Measurements from ENCODE around the gene HS2ST1. TPM values are rescaled to one million over a fixed set of nuclear protein-coding genes. Genes with fewer than 3 reads are reported as not detected.

HS2ST1 gene
- total RNA-seq, 1 experiment from 2014 or later, result 30.1 TPM

- no peaks in the 10 kb centered on the region for H3K9me3 ChIP-seq (ENCODE audit: control insufficient read depth in 1 of 2, insufficient read depth in 1 of 2, low read depth in 1 of 2, low read length in 2 of 2)
- no peak overlapping the region for H2AFZ ChIP-seq (ENCODE audit: low read depth, low read length, poor library complexity, severe bottlenecking)
- intact Hi-C loops (cut with micrococcal nuclease), result no loop called here
- TF ChIP-seq EZH2phosphoT487 (IDR thresholded peaks at IDR 0.05; ENCODE audit: borderline replicate concordance) (no peak), POLR2A (IDR thresholded peaks at IDR 0.05; ENCODE audit: borderline replicate concordance, extremely low read depth, insufficient read depth, insufficient read length) (no peak), FOSL1 (IDR thresholded peaks at IDR 0.05; ENCODE audit: low read depth) (no peak), ZBTB33 (IDR thresholded peaks at IDR 0.05; ENCODE audit: extremely low read depth, insufficient replicate concordance, low read length) (no peak), EGR1 (IDR thresholded peaks at IDR 0.05; ENCODE audit: low read depth) (no peak), POLR2AphosphoS5 (IDR thresholded peaks at IDR 0.05; ENCODE audit: low read depth, low read length) (no peak), RAD21 (IDR thresholded peaks at IDR 0.05; ENCODE audit: low read depth) (no peak), JUND (IDR thresholded peaks at IDR 0.05) (no peak)
- CTCF ChIA-PET, result no interaction called here
- DNase-seq (ENCODE audit: low read depth, low spot score) (no peak), ATAC-seq (no peak)
- no peaks in the 10 kb centered on the region for H3K9me2 ChIP-seq (ENCODE audit: insufficient read depth)
- POLR2A ChIA-PET, result no interaction called here
- no TSS peak for BruUV-seq (replicated peaks)
- H3K4me1 ChIP-seq (ENCODE audit: control insufficient read depth in 1 of 2, insufficient read depth in 2 of 2, low read length in 2 of 2), result no peaks in the 10 kb centered on the region
- H3K9ac ChIP-seq (ENCODE audit: low read length), result no peak overlapping the region
- no peak overlapping the region for H3K4me3 ChIP-seq (replicated peaks in 1 of 2; ENCODE audit: low read depth in 1 of 2, low read length in 2 of 2)
- H4K20me1 ChIP-seq (ENCODE audit: insufficient read depth), result peaks cover 9% of the 10 kb centered on the region; the same call in 1 of the 2 replicates
- RAD21 ChIA-PET (ENCODE audit: low non-redundant PET in 1 of 2, low total read pairs in 2 of 2, uncharacterized antibody in 2 of 2, unreplicated experiment in 2 of 2), result no interaction called here
- no peaks in the 10 kb centered on the region for H3K27me3 ChIP-seq (ENCODE audit: insufficient read depth, low read length)
- no peak overlapping the region for H3K27ac ChIP-seq (ENCODE audit: low read depth, low read length)
- H3K4me2 ChIP-seq (ENCODE audit: low read length), result no peak overlapping the region
- peaks cover 99% of the 10 kb centered on the region for H3K79me2 ChIP-seq (ENCODE audit: insufficient read depth, low read length)
- peaks cover 5 to 14% of the 10 kb centered on the region in 2 experiments; a peak in 3 of 4 replicates for H3K36me3 ChIP-seq (ENCODE audit: control insufficient read depth in 1 of 2, insufficient read depth in 2 of 2, low read length in 2 of 2)
Observed at GRCh38 chr1:86905875-86906274, 8.6 kb upstream of the HS2ST1 start.

- DNase-seq (ENCODE audit: low read depth, low spot score) (no peak), ATAC-seq (no peak)
- POLR2A ChIA-PET, result no interaction called here
- intact Hi-C loops (cut with micrococcal nuclease), result no loop called here
- H3K4me2 ChIP-seq (ENCODE audit: low read length), result no peak overlapping the region
- no peaks in the 10 kb centered on the region for H3K27me3 ChIP-seq (ENCODE audit: insufficient read depth, low read length)
- no peaks in the 10 kb centered on the region for H3K4me1 ChIP-seq (ENCODE audit: control insufficient read depth in 1 of 2, insufficient read depth in 2 of 2, low read length in 2 of 2)
- H3K9me3 ChIP-seq (ENCODE audit: control insufficient read depth in 1 of 2, insufficient read depth in 1 of 2, low read depth in 1 of 2, low read length in 2 of 2), result no peaks in the 10 kb centered on the region
- H3K27ac ChIP-seq (ENCODE audit: low read depth, low read length), result no peak overlapping the region
- H4K20me1 ChIP-seq (ENCODE audit: insufficient read depth), result peaks cover 9% of the 10 kb centered on the region; the same call in 1 of the 2 replicates
- CTCF ChIA-PET, result no interaction called here
- BruUV-seq (replicated peaks), result no TSS peak
- H3K4me3 ChIP-seq (replicated peaks in 1 of 2; ENCODE audit: low read depth in 1 of 2, low read length in 2 of 2), result no peak overlapping the region
- RAD21 ChIA-PET (ENCODE audit: low non-redundant PET in 1 of 2, low total read pairs in 2 of 2, uncharacterized antibody in 2 of 2, unreplicated experiment in 2 of 2), result no interaction called here
- H3K36me3 ChIP-seq (ENCODE audit: control insufficient read depth in 1 of 2, insufficient read depth in 2 of 2, low read length in 2 of 2), result peaks cover 5 to 11% of the 10 kb centered on the region in 2 experiments; a peak in 3 of 4 replicates
- H3K9ac ChIP-seq (ENCODE audit: low read length), result no peak overlapping the region
- H3K79me2 ChIP-seq (ENCODE audit: insufficient read depth, low read length), result peaks cover 99% of the 10 kb centered on the region
- H2AFZ ChIP-seq (ENCODE audit: low read depth, low read length, poor library complexity, severe bottlenecking), result no peak overlapping the region
- H3K9me2 ChIP-seq (ENCODE audit: insufficient read depth), result no peaks in the 10 kb centered on the region
- TF ChIP-seq POLR2A (IDR thresholded peaks at IDR 0.05; ENCODE audit: borderline replicate concordance, extremely low read depth, insufficient read depth, insufficient read length), result no peak
- TF ChIP-seq TCF7L2 (IDR thresholded peaks at IDR 0.05; ENCODE audit: borderline replicate concordance, extremely low read depth, insufficient read depth, insufficient read length), result no peak
- no peak for TF ChIP-seq ELF1 (IDR thresholded peaks at IDR 0.05; ENCODE audit: borderline replicate concordance, low read depth)
- no peak for TF ChIP-seq POLR2AphosphoS5 (IDR thresholded peaks at IDR 0.05; ENCODE audit: low read depth, low read length)
- TF ChIP-seq SIN3A (IDR thresholded peaks at IDR 0.05; ENCODE audit: low read depth), result no peak
- TF ChIP-seq JUND (IDR thresholded peaks at IDR 0.05), result no peak
- no peak for TF ChIP-seq REST (IDR thresholded peaks at IDR 0.05; ENCODE audit: low read depth)
- TF ChIP-seq FOSL1 (IDR thresholded peaks at IDR 0.05; ENCODE audit: low read depth), result no peak
- TF ChIP-seq CBX3 (IDR thresholded peaks at IDR 0.05; ENCODE audit: low read depth), result no peak
- no peak for TF ChIP-seq EZH2 (IDR thresholded peaks at IDR 0.05)
Observed at GRCh38 chr1:86906419-86906818, 8.0 kb upstream of the HS2ST1 start.

Measured in HCT116 (cell line).